ENCODE results near the gene CCDC126.

GRCh38 chr7:23680414-23681405 is 83.5 kb downstream of the CCDC126 start:
- TF ChIP-seq POLR2A (IDR thresholded peaks at IDR 0.05) (no peak), EP300 (IDR thresholded peaks at IDR 0.05) (no peak), POLR2AphosphoS5 (IDR thresholded peaks at IDR 0.05) (no peak)
- TF ChIP-seq, protein P1, sequence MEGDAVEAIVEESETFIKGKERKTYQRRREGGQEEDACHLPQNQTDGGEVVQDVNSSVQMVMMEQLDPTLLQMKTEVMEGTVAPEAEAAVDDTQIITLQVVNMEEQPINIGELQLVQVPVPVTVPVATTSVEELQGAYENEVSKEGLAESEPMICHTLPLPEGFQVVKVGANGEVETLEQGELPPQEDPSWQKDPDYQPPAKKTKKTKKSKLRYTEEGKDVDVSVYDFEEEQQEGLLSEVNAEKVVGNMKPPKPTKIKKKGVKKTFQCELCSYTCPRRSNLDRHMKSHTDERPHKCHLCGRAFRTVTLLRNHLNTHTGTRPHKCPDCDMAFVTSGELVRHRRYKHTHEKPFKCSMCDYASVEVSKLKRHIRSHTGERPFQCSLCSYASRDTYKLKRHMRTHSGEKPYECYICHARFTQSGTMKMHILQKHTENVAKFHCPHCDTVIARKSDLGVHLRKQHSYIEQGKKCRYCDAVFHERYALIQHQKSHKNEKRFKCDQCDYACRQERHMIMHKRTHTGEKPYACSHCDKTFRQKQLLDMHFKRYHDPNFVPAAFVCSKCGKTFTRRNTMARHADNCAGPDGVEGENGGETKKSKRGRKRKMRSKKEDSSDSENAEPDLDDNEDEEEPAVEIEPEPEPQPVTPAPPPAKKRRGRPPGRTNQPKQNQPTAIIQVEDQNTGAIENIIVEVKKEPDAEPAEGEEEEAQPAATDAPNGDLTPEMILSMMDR (IDR thresholded peaks at IDR 0.05) = no peak
